Kasumi-1 (cell line): ENCODE results near the gene NRARP.
A peak's percentile ranks its signal among the peaks of the same experiment; 100 is the strongest.

Experiments
- DNase-seq, 2 experiments: peaks; one replicate each; lab custom pipeline; 2025; lab: John Stamatoyannopoulos, UW

Gene NRARP

DNA sequence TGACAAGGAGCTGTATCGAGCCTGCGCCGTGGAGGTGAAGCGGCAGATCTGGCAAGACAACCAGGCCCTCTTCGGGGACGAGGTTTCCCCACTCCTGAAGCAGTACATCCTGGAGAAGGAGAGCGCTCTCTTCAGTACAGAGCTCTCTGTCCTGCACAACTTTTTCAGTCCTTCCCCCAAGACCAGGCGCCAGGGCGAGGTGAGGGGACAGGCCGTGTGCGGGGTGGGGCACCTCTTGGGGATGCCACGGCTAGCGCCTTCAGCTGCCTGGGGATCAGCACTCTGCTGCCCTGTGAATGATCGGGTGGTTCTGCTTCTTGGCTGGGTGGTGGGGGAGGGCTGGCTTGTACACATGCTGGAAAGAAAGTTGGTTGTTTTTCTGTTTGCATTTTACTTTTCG lies 45.2 kb downstream of the NRARP start:
- no peak for DNase-seq

GRCh38 chr9:137256362-137256761 lies 45.7 kb downstream of the NRARP start:
- no peak for DNase-seq

DNA sequence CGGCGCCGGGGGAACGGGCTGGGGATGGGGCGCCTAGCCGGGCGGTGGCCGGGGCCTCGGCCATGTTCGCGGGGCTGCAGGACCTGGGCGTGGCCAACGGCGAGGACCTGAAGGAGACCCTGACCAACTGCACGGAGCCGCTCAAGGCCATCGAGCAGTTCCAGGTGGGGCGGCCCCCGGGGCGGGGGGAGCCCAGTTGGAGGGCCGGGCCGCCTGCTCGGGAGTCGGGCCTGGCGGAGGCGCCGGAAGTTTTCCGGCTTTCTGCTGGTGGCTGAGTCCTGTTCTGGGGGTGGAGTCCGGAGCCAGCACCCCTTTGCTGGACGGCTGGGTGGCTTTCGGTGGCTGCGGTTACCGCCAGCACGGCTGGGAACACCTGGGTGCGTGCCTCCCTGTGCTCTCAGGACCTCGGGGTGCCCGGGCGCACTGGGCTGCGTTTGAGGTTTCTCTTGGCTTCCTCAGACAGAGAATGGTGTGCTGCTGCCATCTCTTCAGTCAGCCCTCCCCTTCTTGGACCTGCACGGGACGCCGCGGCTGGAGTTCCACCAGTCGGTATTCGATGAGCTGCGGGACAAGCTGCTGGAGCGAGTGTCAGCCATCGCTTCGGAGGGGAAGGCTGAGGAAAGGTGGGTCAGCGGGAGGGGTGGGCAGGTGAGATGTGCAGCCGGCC lies 46.5 kb downstream of the NRARP start:
- no peak for DNase-seq

GRCh38 chr9:137254624-137255447 lies 47.2 kb downstream of the NRARP start, which contains the start of gene NELFB:
Gene NELFB (plus strand): TSS chr9:137255327.
- DNase-seq = peak; percentile 67 to 74

DNA sequence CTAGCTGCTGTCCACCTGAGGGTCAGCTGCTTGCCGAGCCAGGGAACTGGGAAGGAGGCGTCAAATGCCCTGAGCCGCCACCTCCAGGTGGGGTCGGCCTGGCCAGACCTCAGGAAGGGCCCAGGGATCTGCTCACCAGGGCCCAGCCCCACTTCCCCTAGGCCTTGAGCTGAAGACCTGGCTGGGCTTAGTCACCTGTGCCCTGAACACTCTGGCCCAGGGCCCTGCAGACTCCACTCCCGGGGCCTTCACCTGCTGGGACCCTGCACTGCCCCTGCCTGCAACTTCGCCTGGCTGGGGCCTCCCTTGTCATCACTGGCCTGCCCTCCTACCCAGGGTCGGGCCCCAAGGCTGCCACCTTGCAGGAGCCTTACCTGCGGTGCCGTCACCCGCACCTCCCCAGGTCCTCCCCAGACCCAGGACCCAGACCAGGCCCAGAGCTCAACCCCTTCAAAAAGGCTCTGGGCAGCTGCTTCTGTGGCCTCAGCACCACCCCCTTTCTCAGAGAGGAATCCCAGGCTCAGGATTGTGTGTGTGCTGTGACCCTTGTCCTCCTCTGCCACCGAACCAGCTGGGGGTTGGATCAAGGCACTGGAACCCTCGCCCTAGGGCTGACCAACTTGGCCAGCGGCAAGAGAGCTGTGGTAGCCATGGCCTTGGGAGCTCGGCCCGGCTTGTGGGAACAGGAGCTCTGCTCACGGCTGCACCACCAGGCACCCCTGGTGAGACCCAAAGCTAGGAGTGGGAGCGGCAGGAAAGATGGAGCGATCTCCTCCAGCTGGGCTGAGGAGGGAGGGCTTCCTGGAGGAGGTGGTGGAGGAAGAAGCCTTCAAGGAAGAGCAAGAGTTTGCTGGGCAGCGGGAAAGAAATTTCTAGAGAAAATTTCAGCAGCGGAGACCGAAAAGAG lies 48.1 kb downstream of the NRARP start:
- DNase-seq = no peak

- DNase-seq = no peak
Measured at GRCh38 chr9:137252555-137253506, 49.2 kb downstream of the NRARP start.

DNA sequence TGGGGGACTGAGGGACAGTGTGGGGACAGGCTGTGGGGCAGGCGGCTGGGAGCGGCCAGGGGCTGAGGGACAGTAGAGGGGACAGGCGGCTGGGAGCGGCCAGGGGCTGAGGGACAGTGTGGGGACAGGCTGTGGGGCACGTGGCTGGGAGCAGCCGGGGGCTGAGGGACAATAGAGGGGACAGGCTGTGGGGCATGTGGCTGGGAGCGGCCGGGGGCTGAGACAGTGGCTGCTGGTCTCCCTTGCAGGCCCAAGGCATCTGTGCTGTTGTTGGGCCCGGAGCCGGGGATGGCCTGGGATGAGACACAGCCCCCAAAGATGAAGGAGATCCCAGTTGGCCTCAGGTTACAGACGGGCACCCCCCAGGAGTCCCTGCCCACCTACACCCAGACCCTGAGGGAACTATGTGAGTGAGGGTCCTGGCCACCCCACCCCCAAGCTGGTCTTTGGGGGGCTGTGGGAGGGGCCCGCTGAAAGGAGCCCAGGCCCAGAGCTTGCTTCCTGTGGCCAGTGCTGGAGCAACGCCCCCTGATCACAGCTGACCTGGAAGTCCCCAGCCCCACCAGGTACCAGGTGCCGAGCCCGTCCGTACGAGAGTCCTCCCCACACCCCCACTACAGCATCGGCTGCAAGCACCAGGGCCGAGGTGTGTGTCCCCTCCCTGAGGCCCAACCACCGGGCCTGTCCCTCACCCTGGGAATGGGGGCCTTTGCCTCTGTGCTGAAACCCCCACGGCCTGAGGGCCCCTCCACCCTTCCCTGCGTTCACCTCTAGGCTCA lies 50.4 kb downstream of the NRARP start:
- DNase-seq = no peak

DNA sequence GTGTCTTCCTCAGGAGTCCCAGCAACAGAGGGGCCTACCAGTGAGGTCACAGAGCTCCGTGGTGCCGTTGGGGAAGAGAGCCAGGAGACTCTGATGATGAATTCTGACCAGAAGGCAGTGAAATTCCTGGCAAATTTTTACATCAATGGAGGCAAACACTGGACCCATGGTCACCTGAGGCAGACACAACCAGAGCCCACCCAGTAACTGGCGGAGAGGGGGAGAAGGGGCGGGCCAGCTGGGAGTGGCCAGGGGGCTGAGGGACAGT lies 50.9 kb downstream of the NRARP start, which contains the start of gene STPG3:
TSS of gene STPG3 (plus strand) at position 93 of the 268 bp plus-strand sequence. CDS start at position 94, 1 bp downstream.
- no peak for DNase-seq

- DNase-seq = no peak
Measured at GRCh38 chr9:137250329-137251193, 51.5 kb downstream of the NRARP start.
